PC-3 (cell line): ENCODE measurements around the gene LLPH. TPM values are rescaled to one million over a fixed set of nuclear protein-coding genes. Genes with fewer than 3 reads are reported as not detected.
A peak's percentile ranks its signal among the peaks of the same experiment; 100 is the strongest.

ENCODE experiments used
- ATAC-seq: fragments of 200-7000 bp; cut with Tn5 transposase; 2 replicates; pipeline ENCODE4 v1.9.1; 2020; ENCODE audit warnings: mild to moderate bottlenecking, moderate library complexity
- BruUV-seq: library from RNA; stranded (reverse); fragments of 400-500 nt; replicated peaks from 2 replicates; lab custom pipeline; 2021; lab: Mats Ljungman, UMichigan
- CTCF ChIA-PET: fragments of 300-600 bp; sonication (Branson Sonifier 250); formaldehyde crosslinking; loops from one replicate; lab custom pipeline; 2022; ENCODE audit warnings: antibody characterized with exemption; lab: Charles Lee
- POLR2A ChIA-PET: fragments of 300-600 bp; sonication (Branson Sonifier 250); formaldehyde crosslinking; loops from one replicate; lab custom pipeline; 2022; ENCODE audit warnings: antibody characterized with exemption; ENCODE audit not compliant: unreplicated experiment; lab: Charles Lee
- DNase-seq: peaks from one replicate; pipeline ENCODE4 v3.0.0-alpha.2; 2015
- H2AFZ ChIP-seq: fragments of 300-600 bp; sonication (generic); 2 replicates; pipeline ENCODE4 v1.6.0; 2016; ENCODE audit warnings: antibody characterized with exemption, low read length
- H3F3A ChIP-seq: fragments of 300-600 bp; sonication (generic); one replicate; pipeline ENCODE4 v1.6.0; 2017; ENCODE audit warnings: antibody characterized with exemption, low read length, control low read depth, mild to moderate bottlenecking; ENCODE audit not compliant: unreplicated experiment
- H3K27ac ChIP-seq: fragments of 300-600 bp; sonication (generic); 2 replicates; pipeline ENCODE4 v1.5.1; 2016; ENCODE audit warnings: mild to moderate bottlenecking, low read length
- H3K27me3 ChIP-seq: fragments of 300-600 bp; sonication (generic); 2 replicates; pipeline ENCODE4 v1.6.1; 2016; ENCODE audit warnings: low read length, mixed read lengths
- H3K36me3 ChIP-seq: fragments of 300-600 bp; sonication (generic); 2 replicates; pipeline ENCODE4 v1.6.1; 2016; ENCODE audit warnings: low read depth, mixed run types, low read length, mixed read lengths
- H3K4me1 ChIP-seq: fragments of 300-600 bp; sonication (generic); 2 replicates; pipeline ENCODE4 v1.5.1; 2016; ENCODE audit warnings: low read length; ENCODE audit not compliant: insufficient read depth
- H3K4me2 ChIP-seq: fragments of 300-600 bp; sonication (generic); 2 replicates; pipeline ENCODE4 v1.6.0; 2016; ENCODE audit warnings: low read length
- H3K4me3 ChIP-seq: fragments of 300-600 bp; sonication (generic); 2 replicates; pipeline ENCODE4 v1.5.1; 2016; ENCODE audit warnings: mild to moderate bottlenecking, low read length, mixed read lengths
- H3K79me2 ChIP-seq: fragments of 300-600 bp; sonication (generic); 2 replicates; pipeline ENCODE4 v1.6.1; 2017; ENCODE audit warnings: low read length, mixed read lengths
- H3K9ac ChIP-seq: fragments of 300-600 bp; sonication (generic); 2 replicates; pipeline ENCODE4 v1.6.0; 2016; ENCODE audit warnings: mild to moderate bottlenecking, low read length
- H3K9me2 ChIP-seq: fragments of 300-600 bp; sonication (generic); replicated peaks from 2 replicates; pipeline ENCODE4 v1.6.1; 2016; ENCODE audit warnings: mixed run types, low read length, mixed read lengths
- H3K9me3 ChIP-seq: fragments of 300-600 bp; sonication (generic); 2 replicates; pipeline ENCODE4 v1.6.1; 2016; ENCODE audit warnings: low read length, mixed read lengths
- H4K20me1 ChIP-seq: fragments of 300-600 bp; sonication (generic); 2 replicates; pipeline ENCODE4 v1.6.1; 2016; ENCODE audit warnings: low read length, mixed read lengths
- EZH2 ChIP-seq: fragments of 300-600 bp; sonication (generic); IDR thresholded peaks from one replicate; pipeline ENCODE4 v1.6.1; 2017; ENCODE audit warnings: antibody characterized with exemption, mild to moderate bottlenecking, low read length; ENCODE audit not compliant: unreplicated experiment
- EZH2phosphoT487 ChIP-seq: fragments of 300-600 bp; sonication (generic); IDR thresholded peaks from 2 replicates; pipeline ENCODE4 v1.6.1; 2018; ENCODE audit warnings: mild to moderate bottlenecking, antibody characterized with exemption, low read length, borderline replicate concordance
- intact Hi-C: fragments of 100-400 bp; cut with micrococcal nuclease; formaldehyde crosslinking; loops from 2 replicates; pipeline ENCODE4 v1.9.0; 2023
- total RNA-seq: library from RNA; depleted of rRNA; stranded (reverse); fragments of >200 nt; gene quantifications from 2 replicates; pipeline ENCODE4 v1.2.3, GENCODE V29; 2014
- TF ChIP-seq, protein P1 (sequence below): fragments of 300-600 bp; sonication (generic); conservative IDR thresholded peaks from 2 replicates; pipeline ENCODE4 v1.5.1; 2017; ENCODE audit warnings: antibody characterized with exemption, low read depth, mild to moderate bottlenecking, low read length

Gene LLPH
- total RNA-seq, 1 experiment from 2014 or later: 11.2 TPM

DNA sequence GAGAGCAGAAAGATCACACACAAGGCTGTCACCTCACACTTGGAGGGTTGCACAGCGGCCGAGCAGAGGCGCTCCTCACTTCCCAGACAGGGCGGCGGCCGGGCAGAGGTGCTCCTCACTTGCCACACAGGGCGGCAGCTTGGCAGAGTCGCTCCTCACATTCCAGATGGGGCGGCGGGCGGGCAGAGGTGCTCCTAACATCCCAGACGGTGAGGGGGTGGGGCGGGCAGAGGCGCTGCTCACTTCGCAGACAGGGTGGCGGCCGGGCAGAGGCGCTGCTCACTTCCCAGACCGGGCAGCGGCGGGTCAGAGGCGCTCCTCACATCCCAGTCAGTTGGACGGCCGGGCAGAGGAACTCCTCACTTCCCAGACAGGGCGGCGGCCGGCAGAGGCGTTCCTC is 30.2 kb upstream of the LLPH start:
- H3K4me1 ChIP-seq: peaks cover 13% of the 10 kb centered on the region
- ATAC-seq (no peak), DNase-seq (no peak)
- no peak overlapping the region for H3K27ac ChIP-seq
- no peak overlapping the region for H2AFZ ChIP-seq
- POLR2A ChIA-PET: no interaction called here
- no peak for TF ChIP-seq EZH2phosphoT487
- no peak for TF ChIP-seq EZH2
- TF ChIP-seq, protein P1, sequence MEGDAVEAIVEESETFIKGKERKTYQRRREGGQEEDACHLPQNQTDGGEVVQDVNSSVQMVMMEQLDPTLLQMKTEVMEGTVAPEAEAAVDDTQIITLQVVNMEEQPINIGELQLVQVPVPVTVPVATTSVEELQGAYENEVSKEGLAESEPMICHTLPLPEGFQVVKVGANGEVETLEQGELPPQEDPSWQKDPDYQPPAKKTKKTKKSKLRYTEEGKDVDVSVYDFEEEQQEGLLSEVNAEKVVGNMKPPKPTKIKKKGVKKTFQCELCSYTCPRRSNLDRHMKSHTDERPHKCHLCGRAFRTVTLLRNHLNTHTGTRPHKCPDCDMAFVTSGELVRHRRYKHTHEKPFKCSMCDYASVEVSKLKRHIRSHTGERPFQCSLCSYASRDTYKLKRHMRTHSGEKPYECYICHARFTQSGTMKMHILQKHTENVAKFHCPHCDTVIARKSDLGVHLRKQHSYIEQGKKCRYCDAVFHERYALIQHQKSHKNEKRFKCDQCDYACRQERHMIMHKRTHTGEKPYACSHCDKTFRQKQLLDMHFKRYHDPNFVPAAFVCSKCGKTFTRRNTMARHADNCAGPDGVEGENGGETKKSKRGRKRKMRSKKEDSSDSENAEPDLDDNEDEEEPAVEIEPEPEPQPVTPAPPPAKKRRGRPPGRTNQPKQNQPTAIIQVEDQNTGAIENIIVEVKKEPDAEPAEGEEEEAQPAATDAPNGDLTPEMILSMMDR: no peak
- peaks cover 61% of the 10 kb centered on the region for H3K79me2 ChIP-seq
- no peaks in the 10 kb centered on the region for H3K27me3 ChIP-seq
- no peak overlapping the region for H3K9ac ChIP-seq
- no peaks in the 10 kb centered on the region for H3K9me2 ChIP-seq
- no peaks in the 10 kb centered on the region for H3F3A ChIP-seq
- no peak overlapping the region for H3K4me3 ChIP-seq
- no peaks in the 10 kb centered on the region for H3K9me3 ChIP-seq
- no peak overlapping the region for H3K4me2 ChIP-seq
- CTCF ChIA-PET: no interaction called here
- intact Hi-C loops: no loop called here
- no TSS peak for BruUV-seq
- peaks cover 18% of the 10 kb centered on the region for H3K36me3 ChIP-seq
- no peaks in the 10 kb centered on the region for H4K20me1 ChIP-seq

DNA sequence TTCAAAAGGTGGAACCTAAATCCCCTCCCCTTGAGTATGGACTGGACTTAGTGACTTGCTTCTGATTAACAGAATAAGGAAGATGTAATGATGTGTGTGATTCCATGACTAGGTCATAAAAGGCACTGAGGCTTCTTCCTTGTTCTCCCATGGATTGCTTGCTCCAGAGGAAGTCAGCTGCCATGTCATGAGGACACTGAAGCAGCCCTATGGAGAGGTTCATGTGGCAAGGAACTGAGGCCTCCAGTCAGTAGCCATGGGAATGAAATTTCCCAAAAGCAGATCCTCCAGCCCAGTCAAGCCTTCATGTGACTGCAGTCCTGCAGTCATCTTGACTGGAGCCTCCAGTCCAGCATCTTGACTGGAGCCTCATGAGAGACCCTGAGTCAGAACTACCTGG is 28.6 kb upstream of the LLPH start:
- ChIA-PET POLR2A (no interaction called here), CTCF (interaction anchor here (0.5 kb wide), 1 partner anchor 14 kb away, joined by 3 read pairs; no protein-coding TSS in a partner anchor)
- intact Hi-C loops: no loop called here
- Histone ChIP-seq H3K27ac (peak overlapping the region; percentile 10), H3K79me2 (peaks cover 45% of the 10 kb centered on the region), H3K4me2 (no peak overlapping the region), H2AFZ (no peak overlapping the region), H3K9me3 (no peaks in the 10 kb centered on the region), H4K20me1 (no peaks in the 10 kb centered on the region), H3K4me1 (peaks cover 13% of the 10 kb centered on the region), H3K4me3 (no peak overlapping the region), H3K36me3 (peaks cover 11% of the 10 kb centered on the region), H3K27me3 (no peaks in the 10 kb centered on the region), H3K9me2 (no peaks in the 10 kb centered on the region), H3F3A (no peaks in the 10 kb centered on the region), H3K9ac (no peak overlapping the region)
- DNase-seq (no peak), ATAC-seq (no peak)
- TF ChIP-seq EZH2 (no peak), EZH2phosphoT487 (no peak)
- TF ChIP-seq, protein P1: no peak
- no TSS peak for BruUV-seq

DNA sequence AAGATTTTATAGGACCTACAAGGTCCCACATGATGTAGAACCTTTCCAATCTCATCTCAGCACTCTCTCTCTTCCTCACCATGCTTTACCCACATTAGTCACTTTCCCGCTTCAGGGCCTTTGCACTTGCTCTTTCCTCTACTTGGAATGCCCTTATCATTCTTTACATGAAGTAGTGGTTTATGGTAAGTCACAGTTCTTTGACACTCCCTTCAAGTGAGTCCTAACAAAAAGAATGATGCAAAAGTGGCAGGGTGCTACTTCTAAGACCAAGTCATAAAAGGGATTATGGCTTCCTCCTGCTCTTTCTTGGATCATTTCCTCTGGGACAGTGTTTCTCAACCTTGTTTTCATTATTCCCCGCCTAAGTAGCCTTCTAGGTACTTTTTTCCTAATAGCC is 26.1 kb upstream of the LLPH start:
- no peak for TF ChIP-seq EZH2phosphoT487
- no peak for TF ChIP-seq EZH2
- TF ChIP-seq, protein P1: no peak
- Histone ChIP-seq H4K20me1 (no peaks in the 10 kb centered on the region), H3F3A (no peaks in the 10 kb centered on the region), H2AFZ (no peak overlapping the region), H3K36me3 (peaks cover 11% of the 10 kb centered on the region), H3K4me2 (no peak overlapping the region), H3K27ac (no peak overlapping the region), H3K4me3 (no peak overlapping the region), H3K9ac (no peak overlapping the region), H3K9me3 (no peaks in the 10 kb centered on the region), H3K79me2 (peaks cover 20% of the 10 kb centered on the region), H3K27me3 (no peaks in the 10 kb centered on the region), H3K9me2 (no peaks in the 10 kb centered on the region), H3K4me1 (peaks cover 20% of the 10 kb centered on the region)
- no TSS peak for BruUV-seq
- peak; percentile 21; the same call in 1 of the 2 replicates for ATAC-seq
- CTCF ChIA-PET: no interaction called here
- peak; percentile 59 for DNase-seq
- POLR2A ChIA-PET: no interaction called here
- intact Hi-C loops: no loop called here
